ENCODE results near the gene KDR.

DNA sequence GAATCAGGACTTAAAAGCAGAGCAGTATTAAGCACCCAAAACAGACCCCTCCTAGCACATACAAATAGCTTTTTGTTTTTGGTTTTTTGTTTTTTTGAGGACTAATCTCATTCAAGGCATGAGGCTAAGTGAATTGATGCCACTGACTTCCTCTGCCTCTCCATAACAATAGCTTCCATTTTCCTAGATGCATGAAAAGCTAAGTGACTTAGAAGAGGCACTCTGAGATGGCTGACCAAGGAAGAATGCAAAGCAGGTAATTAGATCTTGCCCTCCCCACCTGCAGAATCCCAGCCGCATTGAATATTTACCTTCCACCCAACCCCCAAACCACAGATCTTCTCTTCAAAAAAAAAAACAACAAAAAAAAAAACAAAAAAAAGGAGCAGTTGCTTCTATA, 7.4 kb upstream of the KDR start:
- TF ChIP-seq, protein P1, sequence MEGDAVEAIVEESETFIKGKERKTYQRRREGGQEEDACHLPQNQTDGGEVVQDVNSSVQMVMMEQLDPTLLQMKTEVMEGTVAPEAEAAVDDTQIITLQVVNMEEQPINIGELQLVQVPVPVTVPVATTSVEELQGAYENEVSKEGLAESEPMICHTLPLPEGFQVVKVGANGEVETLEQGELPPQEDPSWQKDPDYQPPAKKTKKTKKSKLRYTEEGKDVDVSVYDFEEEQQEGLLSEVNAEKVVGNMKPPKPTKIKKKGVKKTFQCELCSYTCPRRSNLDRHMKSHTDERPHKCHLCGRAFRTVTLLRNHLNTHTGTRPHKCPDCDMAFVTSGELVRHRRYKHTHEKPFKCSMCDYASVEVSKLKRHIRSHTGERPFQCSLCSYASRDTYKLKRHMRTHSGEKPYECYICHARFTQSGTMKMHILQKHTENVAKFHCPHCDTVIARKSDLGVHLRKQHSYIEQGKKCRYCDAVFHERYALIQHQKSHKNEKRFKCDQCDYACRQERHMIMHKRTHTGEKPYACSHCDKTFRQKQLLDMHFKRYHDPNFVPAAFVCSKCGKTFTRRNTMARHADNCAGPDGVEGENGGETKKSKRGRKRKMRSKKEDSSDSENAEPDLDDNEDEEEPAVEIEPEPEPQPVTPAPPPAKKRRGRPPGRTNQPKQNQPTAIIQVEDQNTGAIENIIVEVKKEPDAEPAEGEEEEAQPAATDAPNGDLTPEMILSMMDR (IDR thresholded peaks at IDR 0.05): no peak
- TF ChIP-seq POLR2A (IDR thresholded peaks at IDR 0.05): no peak
